Large intestine (tissue), 3 donors: Measurements from ENCODE around the gene PEPD. TPM values are rescaled to one million over a fixed set of nuclear protein-coding genes. Genes with fewer than 3 reads are reported as not detected.

Experiments
- DNase-seq, 2 donors: peaks; one replicate each; pipeline versions ENCODE4 v3.0.0 to v3.0.0-alpha.2; 2013
- H3K27ac ChIP-seq: one replicate; pipeline ENCODE4 v1.5.1; 2013; ENCODE audit warnings: low read length
- H3K27me3 ChIP-seq: 2 replicates; pipeline ENCODE4 v1.6.1; 2013; ENCODE audit warnings: low read length; ENCODE audit not compliant: control insufficient read depth, insufficient read depth
- H3K36me3 ChIP-seq: 2 replicates; pipeline ENCODE4 v1.6.1; 2013; ENCODE audit warnings: low read length; ENCODE audit not compliant: control insufficient read depth, insufficient read depth
- H3K4me1 ChIP-seq: one replicate; pipeline ENCODE4 v1.6.1; 2013; ENCODE audit warnings: low read length; ENCODE audit not compliant: control insufficient read depth, insufficient read depth
- H3K4me3 ChIP-seq: one replicate; pipeline ENCODE4 v1.5.1; 2013; ENCODE audit warnings: low read length
- H3K9me3 ChIP-seq: one replicate; pipeline ENCODE4 v1.6.1; 2013; ENCODE audit warnings: mild to moderate bottlenecking, low read depth, low read length, moderate library complexity; ENCODE audit not compliant: control insufficient read depth
- WGBS: methylation state at CpG from one replicate; pipeline ENCODE4 v1.1.5; 2013; ENCODE audit warnings: low lambda C conversion rate; ENCODE audit not compliant: insufficient coverage; 5-methylcytosine and 5-hydroxymethylcytosine counted together
- polyA plus RNA-seq: library from polyadenylated mRNA; unstranded; fragments of 120-200 nt; gene quantifications from one replicate; pipeline ENCODE4 v1.2.1, GENCODE V29; 2013

The PEPD gene
- polyA plus RNA-seq, 1 donor = 216 TPM

DNA sequence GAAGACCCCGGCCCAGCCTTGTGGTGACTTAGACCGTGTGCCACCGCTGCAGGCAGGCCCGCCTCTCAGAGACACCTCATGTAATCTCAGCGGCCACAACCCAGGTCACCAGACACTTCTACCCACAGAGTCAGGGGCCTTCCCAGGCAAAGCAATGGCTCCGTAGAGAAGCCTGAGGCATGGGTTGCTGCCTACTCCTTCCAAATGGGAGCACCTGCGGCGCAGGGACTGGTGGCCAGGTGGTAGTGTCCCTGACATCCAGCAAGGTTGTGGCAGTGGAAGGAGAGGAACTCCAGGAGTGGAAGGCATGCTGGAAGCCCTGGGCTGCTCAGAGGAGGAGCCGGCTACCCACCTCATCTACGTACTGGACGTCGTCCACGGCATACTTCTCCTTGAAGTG is 21.0 kb downstream of the PEPD start:
- WGBS = no CpG with 5 or more reads among the region's 13 CpGs
- Histone ChIP-seq H3K9me3 (no peaks in the 10 kb centered on the region), H3K27ac (no peak overlapping the region), H3K4me3 (no peak overlapping the region), H3K36me3 (peaks cover 39% of the 10 kb centered on the region), H3K4me1 (no peaks in the 10 kb centered on the region), H3K27me3 (no peaks in the 10 kb centered on the region)
- DNase-seq = no peak

DNA sequence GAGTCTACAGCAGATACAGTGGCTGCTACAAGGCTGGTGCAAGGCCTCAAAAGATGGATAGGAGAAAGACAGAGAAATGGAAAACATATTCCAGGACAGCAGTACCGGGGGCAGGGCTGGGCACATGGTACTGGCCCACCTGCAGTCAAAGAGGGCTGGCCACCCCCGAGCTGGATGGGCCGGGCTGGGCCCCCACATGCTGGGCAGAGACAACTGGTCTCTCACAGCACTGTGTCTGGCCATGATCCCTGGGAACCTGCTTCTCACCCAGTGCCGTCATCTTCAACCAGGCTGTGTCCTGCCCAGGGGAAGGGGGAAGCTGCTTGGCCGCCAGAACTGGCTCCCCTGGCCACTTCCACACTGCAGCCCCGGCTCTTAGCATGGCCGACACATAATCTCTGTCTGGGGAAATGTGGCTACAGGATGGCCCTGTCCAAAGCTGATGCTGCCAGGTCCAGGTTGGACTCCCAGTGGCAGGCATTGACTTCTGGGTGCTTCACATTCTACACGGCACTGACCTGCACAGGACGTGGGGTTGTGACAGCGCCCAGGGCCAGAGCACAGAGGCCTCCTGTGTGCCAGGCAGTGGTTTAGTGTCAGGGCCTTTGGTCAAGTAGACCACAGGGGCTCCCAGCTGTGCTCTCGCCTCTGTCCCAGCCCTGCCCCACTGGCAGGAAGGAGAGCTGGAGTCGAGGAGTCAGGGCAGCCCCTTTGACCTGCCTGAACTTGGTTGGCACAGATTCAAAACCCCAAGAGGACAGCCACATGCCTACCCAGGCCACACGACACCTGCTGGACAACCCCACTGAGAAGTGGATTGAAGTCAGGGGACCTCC is 21.7 kb downstream of the PEPD start:
- Histone ChIP-seq H3K36me3 (peaks cover 39% of the 10 kb centered on the region), H3K4me3 (no peak overlapping the region), H3K9me3 (no peaks in the 10 kb centered on the region), H3K27me3 (no peaks in the 10 kb centered on the region), H3K4me1 (no peaks in the 10 kb centered on the region), H3K27ac (no peak overlapping the region)
- WGBS = no CpG with 5 or more reads among the region's 13 CpGs
- no peak for DNase-seq

DNA sequence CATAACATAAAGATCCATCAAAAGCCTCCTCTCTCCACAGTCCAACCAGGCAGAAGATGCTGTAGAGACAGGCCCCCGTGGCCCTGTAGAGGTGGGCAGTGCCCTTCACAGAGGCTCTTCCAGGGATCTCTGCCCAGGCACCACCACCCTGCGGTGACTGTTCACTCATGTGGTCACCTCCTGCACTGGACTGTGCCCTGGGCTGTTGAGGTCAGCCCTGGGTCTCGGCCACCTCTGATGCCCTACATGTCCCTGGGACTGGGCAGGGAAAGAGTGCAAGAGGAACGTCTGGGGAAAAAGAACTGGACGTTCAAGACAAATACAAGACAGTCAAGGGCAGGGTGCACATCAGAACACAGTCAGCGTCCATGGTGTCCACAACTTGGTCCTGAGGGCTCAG is 22.3 kb downstream of the PEPD start:
- H3K4me1 ChIP-seq = no peaks in the 10 kb centered on the region
- no CpG with 5 or more reads among the region's 6 CpGs for WGBS
- DNase-seq = no peak
- peaks cover 36% of the 10 kb centered on the region for H3K36me3 ChIP-seq
- H3K9me3 ChIP-seq = no peaks in the 10 kb centered on the region
- no peak overlapping the region for H3K4me3 ChIP-seq
- H3K27ac ChIP-seq = no peak overlapping the region
- H3K27me3 ChIP-seq = no peaks in the 10 kb centered on the region

DNA sequence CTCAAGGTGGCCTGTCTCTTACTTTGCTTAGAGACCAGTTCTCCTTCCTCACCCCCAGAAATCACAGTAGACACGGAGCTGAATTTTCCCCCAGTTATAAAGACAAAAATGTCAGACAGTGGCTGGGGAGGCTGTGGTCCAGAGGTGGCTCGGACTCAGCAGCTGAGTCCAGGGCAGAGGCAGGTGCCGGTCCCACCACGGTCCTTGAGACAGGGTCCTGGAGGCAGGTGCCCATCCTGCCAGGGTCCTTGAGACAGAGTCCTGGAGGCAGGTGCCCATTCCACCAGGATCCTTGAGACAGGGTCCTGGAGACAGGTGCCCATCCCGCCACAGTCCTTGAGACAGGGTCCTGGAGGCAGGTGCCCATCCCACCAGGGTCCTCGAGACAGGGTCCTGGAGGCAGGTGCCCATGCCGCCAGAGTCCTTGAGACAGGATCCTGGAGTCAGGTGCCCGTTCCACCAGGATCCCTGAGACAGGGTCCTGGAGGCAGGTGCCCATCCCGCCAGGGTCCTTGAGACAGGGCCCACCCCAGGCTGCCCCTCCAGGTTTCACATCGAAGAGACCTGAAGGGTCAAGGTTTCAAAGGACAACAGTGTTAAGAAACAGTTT is 23.1 kb downstream of the PEPD start:
- Histone ChIP-seq H3K9me3 (no peaks in the 10 kb centered on the region), H3K27ac (no peak overlapping the region), H3K4me3 (no peak overlapping the region), H3K36me3 (peaks cover 34% of the 10 kb centered on the region), H3K27me3 (no peaks in the 10 kb centered on the region), H3K4me1 (no peaks in the 10 kb centered on the region)
- no peak for DNase-seq
- no CpG with 5 or more reads among the region's 10 CpGs for WGBS

DNA sequence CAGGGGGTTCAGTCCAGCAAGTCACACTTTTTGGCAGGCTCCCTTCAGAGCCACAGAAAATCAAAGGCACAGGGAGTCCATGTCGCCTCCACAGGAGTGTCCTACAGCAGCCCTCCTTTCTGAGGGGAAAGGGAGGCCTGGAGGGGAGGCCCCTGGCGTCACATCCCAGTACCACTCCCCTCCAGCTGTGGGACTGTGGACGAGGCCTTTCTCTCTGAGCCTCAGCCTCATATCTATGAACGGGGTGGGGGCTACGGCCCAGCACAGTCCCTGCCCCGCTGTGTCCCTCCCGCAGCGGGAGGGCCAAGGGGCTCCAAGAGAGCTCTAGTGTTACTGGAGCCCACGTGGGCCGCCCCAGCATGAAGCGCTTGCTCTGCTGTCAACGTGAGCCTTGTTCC is 23.8 kb downstream of the PEPD start:
- H3K4me3 ChIP-seq = no peak overlapping the region
- no peaks in the 10 kb centered on the region for H3K9me3 ChIP-seq
- no CpG with 5 or more reads among the region's 12 CpGs for WGBS
- no peak for DNase-seq
- H3K4me1 ChIP-seq = no peaks in the 10 kb centered on the region
- no peak overlapping the region for H3K27ac ChIP-seq
- H3K27me3 ChIP-seq = no peaks in the 10 kb centered on the region
- H3K36me3 ChIP-seq = peaks cover 32% of the 10 kb centered on the region

DNA sequence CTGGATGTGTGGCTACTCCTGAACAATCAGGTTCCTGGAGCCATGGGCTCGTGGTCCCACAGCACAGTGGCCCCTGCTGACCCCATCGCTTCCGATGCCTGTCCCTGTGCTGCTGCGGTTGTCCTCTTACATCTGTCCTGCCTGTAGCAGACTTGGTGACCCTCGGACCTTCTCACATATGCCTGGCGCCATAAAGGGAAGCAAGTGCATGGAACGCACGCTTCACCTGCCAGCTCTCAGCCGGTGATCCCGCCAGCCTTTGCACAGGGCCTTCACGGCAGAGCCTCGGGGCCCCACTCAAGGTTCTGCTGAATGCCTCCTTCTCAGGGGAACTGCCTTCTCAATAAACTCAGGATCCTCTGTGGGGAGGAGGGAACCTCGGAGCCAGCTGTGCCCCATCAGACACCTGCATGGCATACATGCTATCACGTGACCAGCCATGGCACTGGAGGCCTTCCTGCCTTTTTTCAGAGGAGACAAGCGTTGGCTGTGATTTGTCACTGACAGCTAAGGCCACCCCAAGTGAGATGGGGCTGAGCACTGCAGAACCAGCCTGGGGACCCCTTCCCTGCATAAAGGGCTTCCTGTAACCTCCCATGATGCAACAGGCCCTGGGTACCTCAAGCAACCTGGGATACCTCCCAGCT is 24.3 kb downstream of the PEPD start:
- Histone ChIP-seq H3K27me3 (no peaks in the 10 kb centered on the region), H3K9me3 (no peaks in the 10 kb centered on the region), H3K4me3 (no peak overlapping the region), H3K27ac (no peak overlapping the region), H3K4me1 (no peaks in the 10 kb centered on the region), H3K36me3 (peaks cover 29% of the 10 kb centered on the region)
- no CpG with 5 or more reads among the region's 15 CpGs for WGBS
- DNase-seq = no peak

DNA sequence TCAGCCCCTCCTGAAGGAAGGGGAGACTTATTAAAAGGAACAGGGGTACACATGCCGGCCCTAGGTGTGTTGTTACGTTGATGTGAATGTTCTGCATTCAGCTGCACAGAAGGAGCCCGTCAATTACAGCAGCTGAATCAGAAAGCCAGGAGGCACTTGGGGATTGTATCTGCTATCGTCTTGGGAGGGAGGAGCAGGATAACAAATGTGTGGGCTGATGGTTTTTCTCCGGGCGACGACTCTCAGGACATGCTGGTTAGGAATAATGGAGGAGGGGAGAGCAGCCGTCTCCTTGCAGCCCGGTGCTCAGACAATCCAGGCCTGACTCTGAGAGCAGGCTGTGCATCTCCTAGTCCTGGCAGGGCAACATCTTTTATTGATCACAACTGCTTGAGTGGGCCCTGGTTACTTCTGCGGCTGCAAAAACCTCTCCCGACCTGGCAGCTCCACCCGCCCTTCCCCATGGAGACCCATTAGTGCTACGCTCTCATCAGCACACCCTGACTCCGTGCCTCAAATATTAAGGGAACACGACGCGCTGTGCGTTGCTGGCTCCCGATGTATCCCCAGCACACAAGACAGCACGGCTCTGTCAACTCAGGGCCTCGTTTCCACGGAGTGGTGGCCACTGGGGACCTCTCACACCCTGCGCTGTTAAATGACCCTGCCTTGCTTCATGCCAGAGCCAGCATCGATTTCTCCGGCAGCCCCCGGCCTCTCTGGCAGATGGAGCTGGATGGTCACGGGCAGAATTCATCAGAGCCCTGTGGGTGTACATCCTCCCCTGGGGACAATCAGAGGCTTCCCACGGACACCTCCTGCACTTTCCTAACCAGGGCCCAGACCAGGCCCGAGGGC is 25.3 kb downstream of the PEPD start:
- H3K27ac ChIP-seq = no peak overlapping the region
- no peak for DNase-seq
- no peaks in the 10 kb centered on the region for H3K4me1 ChIP-seq
- H3K36me3 ChIP-seq = peaks cover 25% of the 10 kb centered on the region
- no peaks in the 10 kb centered on the region for H3K27me3 ChIP-seq
- WGBS = no CpG with 5 or more reads among the region's 29 CpGs
- no peaks in the 10 kb centered on the region for H3K9me3 ChIP-seq
- no peak overlapping the region for H3K4me3 ChIP-seq

DNA sequence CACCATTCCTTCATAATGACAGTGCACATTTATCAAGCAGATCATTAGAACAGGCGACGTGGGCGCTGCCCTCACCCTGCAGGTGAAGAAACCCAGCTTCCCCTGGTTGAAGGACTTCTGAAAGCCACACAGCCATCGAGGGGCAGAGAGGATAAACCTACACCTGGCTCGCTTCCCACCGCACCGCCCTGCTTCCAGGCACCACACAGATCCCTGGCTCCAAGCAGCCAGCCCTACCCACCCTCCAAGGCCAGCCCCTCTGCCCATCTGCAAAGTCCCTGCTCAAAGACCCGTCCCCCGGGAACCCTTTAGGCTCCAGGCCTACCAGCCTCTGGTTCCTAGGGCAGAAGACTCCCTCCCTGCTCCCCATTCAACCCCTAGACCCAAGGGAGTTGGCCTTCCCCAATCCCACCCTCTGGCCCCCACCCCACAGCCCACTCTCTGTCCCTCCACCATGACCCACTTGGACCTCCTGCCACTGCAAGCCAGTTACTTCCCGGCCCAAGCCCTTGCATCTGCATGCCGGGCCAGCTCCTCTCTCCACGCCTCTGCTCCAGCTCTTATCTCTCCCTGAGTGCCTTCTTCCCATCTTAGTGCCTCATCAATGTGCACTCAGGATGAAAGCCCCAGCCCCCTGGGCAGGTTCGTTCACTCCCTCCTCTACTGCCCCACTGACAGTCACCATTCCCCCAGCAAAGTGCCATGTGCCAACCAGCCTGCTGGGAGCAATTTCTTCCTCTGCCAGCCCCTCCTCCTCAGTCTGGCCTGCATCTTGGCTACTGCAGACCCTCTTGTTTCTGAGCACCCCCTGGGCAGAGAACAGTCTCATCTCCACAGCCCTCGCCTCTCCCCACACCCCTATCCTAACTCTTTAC is 28.0 kb downstream of the PEPD start:
- no peak for DNase-seq
- no CpG with 5 or more reads among the region's 14 CpGs for WGBS

DNA sequence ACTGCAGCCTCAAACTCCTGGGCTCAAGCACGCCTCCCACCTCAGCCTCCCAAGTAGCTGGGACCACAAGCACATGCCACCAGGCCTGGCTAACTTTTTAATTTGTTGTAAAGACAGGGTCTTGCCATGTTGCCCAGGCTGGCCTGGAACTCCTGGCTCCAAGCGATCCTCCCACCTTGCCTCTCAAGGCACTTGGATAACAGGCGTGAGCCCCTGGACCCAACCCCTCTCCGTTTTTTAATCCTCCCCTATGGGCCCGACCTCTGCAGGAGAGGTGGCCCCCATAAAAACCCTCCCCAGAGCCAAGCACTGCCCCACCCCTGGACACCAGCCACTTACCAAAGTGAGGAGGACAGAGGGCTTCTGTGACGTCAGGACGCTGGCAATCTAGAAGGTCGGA is 28.6 kb downstream of the PEPD start:
- no CpG with 5 or more reads among the region's 8 CpGs for WGBS
- Histone ChIP-seq H3K27ac (no peak overlapping the region), H3K36me3 (peaks cover 18% of the 10 kb centered on the region), H3K27me3 (no peaks in the 10 kb centered on the region), H3K9me3 (no peaks in the 10 kb centered on the region), H3K4me3 (no peak overlapping the region), H3K4me1 (no peaks in the 10 kb centered on the region)
- no peak for DNase-seq

More for the DNA sequence above, 28.0 kb downstream of the PEPD start:
- Histone ChIP-seq H3K9me3 (no peaks in the 10 kb centered on the region), H3K4me3 (no peak overlapping the region), H3K36me3 (peaks cover 12% of the 10 kb centered on the region), H3K4me1 (no peaks in the 10 kb centered on the region), H3K27me3 (no peaks in the 10 kb centered on the region), H3K27ac (no peak overlapping the region)
